ENCODE data around the gene RAVER2. TPM values are rescaled to one million over a fixed set of nuclear protein-coding genes. Genes with fewer than 3 reads are reported as not detected.
"Not testable (repeated sequence)": the region's sequence is repeated elsewhere in the genome, so short reads cannot be mapped to it uniquely, and the experiment has no call there.

Gene RAVER2
- total RNA-seq, 1 experiment from 2014 or later = 12.8 TPM

GRCh38 chr1:64775113-64775512, 30.2 kb downstream of the RAVER2 start:
- no peak for DNase-seq
- no peak for TF ChIP-seq CTCF (IDR thresholded peaks at IDR 0.05; ENCODE audit: unreplicated experiment)
- H3K9me3 Mint-ChIP-seq (ENCODE audit: low read depth, unreplicated experiment) = no peaks in the 10 kb centered on the region
- CTCF ChIA-PET = no interaction called here
- H3K4me1 Mint-ChIP-seq (ENCODE audit: low read depth, unreplicated experiment) = no peaks in the 10 kb centered on the region
- no peak overlapping the region for H3K4me3 Mint-ChIP-seq (ENCODE audit: low read depth, unreplicated experiment)
- H3K27me3 Mint-ChIP-seq (ENCODE audit: unreplicated experiment) = no peaks in the 10 kb centered on the region
- H3K36me3 Mint-ChIP-seq (ENCODE audit: insufficient read depth, unreplicated experiment) = no peaks in the 10 kb centered on the region
- intact Hi-C loops (cut with micrococcal nuclease; ENCODE audit: unreplicated experiment) = no loop called here
- H3K27ac Mint-ChIP-seq (ENCODE audit: unreplicated experiment) = no peak overlapping the region
- no TSS peak for BruUV-seq (replicated peaks)

GRCh38 chr1:64782044-64782443, 37.2 kb downstream of the RAVER2 start:
- intact Hi-C loops (cut with micrococcal nuclease; ENCODE audit: unreplicated experiment); H3K4me3 Mint-ChIP-seq (ENCODE audit: low read depth, unreplicated experiment); H3K9me3 Mint-ChIP-seq (ENCODE audit: low read depth, unreplicated experiment); H3K36me3 Mint-ChIP-seq (ENCODE audit: insufficient read depth, unreplicated experiment); CTCF ChIA-PET; H3K27me3 Mint-ChIP-seq (ENCODE audit: unreplicated experiment); H3K4me1 Mint-ChIP-seq (ENCODE audit: low read depth, unreplicated experiment); BruUV-seq (replicated peaks); H3K27ac Mint-ChIP-seq (ENCODE audit: unreplicated experiment); DNase-seq: not testable (repeated sequence)

- H3K27me3 Mint-ChIP-seq (ENCODE audit: unreplicated experiment); BruUV-seq (replicated peaks); H3K36me3 Mint-ChIP-seq (ENCODE audit: insufficient read depth, unreplicated experiment); H3K9me3 Mint-ChIP-seq (ENCODE audit: low read depth, unreplicated experiment); DNase-seq; intact Hi-C loops (cut with micrococcal nuclease; ENCODE audit: unreplicated experiment); H3K27ac Mint-ChIP-seq (ENCODE audit: unreplicated experiment); CTCF ChIA-PET; H3K4me3 Mint-ChIP-seq (ENCODE audit: low read depth, unreplicated experiment); H3K4me1 Mint-ChIP-seq (ENCODE audit: low read depth, unreplicated experiment): not testable (repeated sequence)
Observed at GRCh38 chr1:64782848-64783247, 38.0 kb downstream of the RAVER2 start.

GRCh38 chr1:64790832-64791487, 46.1 kb downstream of the RAVER2 start:
- Mint-ChIP-seq H3K36me3 (ENCODE audit: insufficient read depth, unreplicated experiment) (no peaks in the 10 kb centered on the region), H3K4me1 (ENCODE audit: low read depth, unreplicated experiment) (no peaks in the 10 kb centered on the region), H3K4me3 (ENCODE audit: low read depth, unreplicated experiment) (no peak overlapping the region), H3K27me3 (ENCODE audit: unreplicated experiment) (no peaks in the 10 kb centered on the region), H3K9me3 (ENCODE audit: low read depth, unreplicated experiment) (peaks cover 5% of the 10 kb centered on the region), H3K27ac (ENCODE audit: unreplicated experiment) (no peak overlapping the region)
- intact Hi-C loops (cut with micrococcal nuclease; ENCODE audit: unreplicated experiment) = no loop called here
- no TSS peak for BruUV-seq (replicated peaks)
- TF ChIP-seq CTCF (IDR thresholded peaks at IDR 0.05; ENCODE audit: unreplicated experiment) = no peak
- no peak for DNase-seq
- CTCF ChIA-PET = no interaction called here

GRCh38 chr1:64798872-64799271, 54.0 kb downstream of the RAVER2 start:
- peaks cover 8% of the 10 kb centered on the region for H3K4me1 Mint-ChIP-seq (ENCODE audit: low read depth, unreplicated experiment)
- no peaks in the 10 kb centered on the region for H3K27me3 Mint-ChIP-seq (ENCODE audit: unreplicated experiment)
- no peaks in the 10 kb centered on the region for H3K36me3 Mint-ChIP-seq (ENCODE audit: insufficient read depth, unreplicated experiment)
- H3K9me3 Mint-ChIP-seq (ENCODE audit: low read depth, unreplicated experiment) = no peaks in the 10 kb centered on the region
- no peak for TF ChIP-seq CTCF (IDR thresholded peaks at IDR 0.05; ENCODE audit: unreplicated experiment)
- intact Hi-C loops (cut with micrococcal nuclease; ENCODE audit: unreplicated experiment) = no loop called here
- no peak overlapping the region for H3K4me3 Mint-ChIP-seq (ENCODE audit: low read depth, unreplicated experiment)
- no peak for DNase-seq
- BruUV-seq (replicated peaks) = no TSS peak
- CTCF ChIA-PET = no interaction called here
- H3K27ac Mint-ChIP-seq (ENCODE audit: unreplicated experiment) = no peak overlapping the region

Data from Calu3 (cell line).